H9 (cell line): ENCODE measurements around the gene STX17. TPM values are rescaled to one million over a fixed set of nuclear protein-coding genes. Genes with fewer than 3 reads are reported as not detected.

Experiments used
- DNase-seq: peaks from one replicate; pipeline ENCODE4 v3.0.0-alpha.2; 2017
- H2AFZ ChIP-seq: one replicate; pipeline ENCODE4 v1.6.1; 2013; ENCODE audit warnings: mild to moderate bottlenecking, low read length, control low read depth, moderate library complexity
- H2AK5ac ChIP-seq: 2 replicates; pipeline ENCODE4 v1.6.1; 2013; ENCODE audit warnings: low read length, control low read depth, mixed read lengths; ENCODE audit not compliant: insufficient read length
- H2BK120ac ChIP-seq: one replicate; pipeline ENCODE4 v1.6.1; 2013; ENCODE audit warnings: low read depth, mild to moderate bottlenecking, low read length, control low read depth, inconsistent platforms; ENCODE audit not compliant: poor library complexity, severe bottlenecking
- H2BK12ac ChIP-seq: 2 replicates; pipeline ENCODE4 v1.6.1; 2013; ENCODE audit warnings: low read length, control low read depth, mixed read lengths, low read depth; ENCODE audit not compliant: insufficient read length
- H2BK15ac ChIP-seq: 2 replicates; pipeline ENCODE4 v1.6.1; 2013; ENCODE audit warnings: low read depth, low read length, control low read depth
- H2BK20ac ChIP-seq: one replicate; pipeline ENCODE4 v1.6.1; 2013; ENCODE audit warnings: low read depth, mild to moderate bottlenecking, low read length, control low read depth, inconsistent platforms; ENCODE audit not compliant: poor library complexity, severe bottlenecking
- H2BK5ac ChIP-seq: 2 replicates; pipeline ENCODE4 v1.6.1; 2013; ENCODE audit warnings: low read length, control low read depth, mixed read lengths; ENCODE audit not compliant: insufficient read length
- H3K14ac ChIP-seq: 2 replicates; pipeline ENCODE4 v1.6.1; 2013; ENCODE audit warnings: low read length, control low read depth; ENCODE audit not compliant: insufficient read depth
- H3K18ac ChIP-seq: 2 replicates; pipeline ENCODE4 v1.6.1; 2013; ENCODE audit warnings: low read depth, mild to moderate bottlenecking, mixed read lengths, low read length, control low read depth; ENCODE audit not compliant: insufficient read length
- H3K23ac ChIP-seq: 2 replicates; pipeline ENCODE4 v1.6.1; 2013; ENCODE audit warnings: low read length, control low read depth, mixed read lengths, low read depth; ENCODE audit not compliant: insufficient read length
- H3K23me2 ChIP-seq: 2 replicates; pipeline ENCODE4 v1.6.1; 2013; ENCODE audit warnings: low read depth, mild to moderate bottlenecking, mixed read lengths, low read length, control low read depth; ENCODE audit not compliant: insufficient read length, poor library complexity, severe bottlenecking
- H3K27ac ChIP-seq: 2 replicates; pipeline ENCODE4 v1.5.1; 2013; ENCODE audit warnings: low read length, control low read depth, mixed read lengths, low read depth; ENCODE audit not compliant: insufficient read length
- H3K27me3 ChIP-seq: 2 replicates; pipeline ENCODE4 v1.6.1; 2013; ENCODE audit warnings: low read length, control low read depth, inconsistent platforms; ENCODE audit not compliant: insufficient read depth
- H3K4ac ChIP-seq: 2 replicates; pipeline ENCODE4 v1.6.1; 2013; ENCODE audit warnings: low read depth, mild to moderate bottlenecking, control low read depth, inconsistent platforms, low read length, moderate library complexity
- H3K4me1 ChIP-seq: 2 replicates; pipeline ENCODE4 v1.6.1; 2013; ENCODE audit warnings: low read length, control low read depth, inconsistent platforms; ENCODE audit not compliant: insufficient read depth
- H3K4me2 ChIP-seq: 2 replicates; pipeline ENCODE4 v1.6.1; 2013; ENCODE audit warnings: low read length, control low read depth, mixed read lengths; ENCODE audit not compliant: insufficient read length, insufficient read depth
- H3K56ac ChIP-seq: 2 replicates; pipeline ENCODE4 v1.6.1; 2013; ENCODE audit warnings: low read depth, mild to moderate bottlenecking, mixed read lengths, low read length, control low read depth; ENCODE audit not compliant: insufficient read length
- H3K79me1 ChIP-seq: 2 replicates; pipeline ENCODE4 v1.6.1; 2013; ENCODE audit warnings: low read depth, mild to moderate bottlenecking, moderate library complexity, low read length, control low read depth, inconsistent platforms; ENCODE audit not compliant: insufficient read depth, poor library complexity, severe bottlenecking
- H3K79me2 ChIP-seq: 2 replicates; pipeline ENCODE4 v1.6.1; 2013; ENCODE audit warnings: low read length, control low read depth, inconsistent platforms; ENCODE audit not compliant: insufficient read depth
- H3K9ac ChIP-seq: 2 replicates; pipeline ENCODE4 v1.6.1; 2013; ENCODE audit warnings: low read length, control low read depth, mixed read lengths; ENCODE audit not compliant: insufficient read length; ENCODE audit errors: extremely low read depth
- H3K9me3 ChIP-seq: one replicate; pipeline ENCODE4 v1.6.1; 2013; ENCODE audit warnings: low read depth, low read length, inconsistent platforms; ENCODE audit not compliant: control insufficient read depth
- H3T11ph ChIP-seq: one replicate; pipeline ENCODE4 v1.6.1; 2013; ENCODE audit warnings: mild to moderate bottlenecking, low read length, control low read depth, inconsistent platforms
- H4K20me1 ChIP-seq: one replicate; pipeline ENCODE4 v1.6.1; 2013; ENCODE audit not compliant: control insufficient read depth, insufficient read length, insufficient read depth
- H4K5ac ChIP-seq: 2 replicates; pipeline ENCODE4 v1.6.1; 2013; ENCODE audit warnings: low read depth, mild to moderate bottlenecking, mixed read lengths, low read length, control low read depth; ENCODE audit not compliant: insufficient read length
- H4K8ac ChIP-seq: replicated peaks from 2 replicates; pipeline ENCODE4 v1.6.1; 2013; ENCODE audit warnings: low read length, control low read depth, mixed read lengths, low read depth; ENCODE audit not compliant: insufficient read length
- H4K91ac ChIP-seq: 2 replicates; pipeline ENCODE4 v1.6.1; 2013; ENCODE audit warnings: low read depth, mild to moderate bottlenecking, moderate library complexity, mixed read lengths, low read length, control low read depth; ENCODE audit not compliant: insufficient read length
- H3K27ac Mint-ChIP-seq, 3 experiments: 2 replicates in 2 of 3; 3 replicates in 1 of 3; pipeline ENCODE4 v1.8.0; 2020 to 2021; ENCODE audit warnings: mixed read lengths in 3 of 3, mild to moderate bottlenecking in 1 of 3, moderate library complexity in 1 of 3
- H3K27me3 Mint-ChIP-seq: 2 replicates; pipeline ENCODE4 v1.8.0; 2021; ENCODE audit warnings: low read depth, mild to moderate bottlenecking, moderate library complexity, mixed read lengths
- H3K36me3 Mint-ChIP-seq, 3 experiments: 2 replicates in 2 of 3; 3 replicates in 1 of 3; pipeline ENCODE4 v1.8.0; 2020 to 2021; ENCODE audit warnings: low read depth in 3 of 3, mixed read lengths in 3 of 3; ENCODE audit not compliant: insufficient read depth in 1 of 3
- H3K4me1 Mint-ChIP-seq, 2 experiments: 2 replicates each; pipeline ENCODE4 v1.8.0; 2020; ENCODE audit warnings: mixed read lengths in 2 of 2
- H3K4me3 Mint-ChIP-seq, 2 experiments: 2 replicates in 1 of 2; 3 replicates in 1 of 2; pipeline ENCODE4 v1.8.0; 2020 to 2021; ENCODE audit warnings: mild to moderate bottlenecking in 2 of 2, mixed read lengths in 2 of 2, moderate library complexity in 1 of 2
- H3K9me3 Mint-ChIP-seq, 2 experiments: 2 replicates in 1 of 2; 3 replicates in 1 of 2; pipeline ENCODE4 v1.8.0; 2020; ENCODE audit warnings: mild to moderate bottlenecking in 2 of 2, mixed read lengths in 2 of 2, moderate library complexity in 1 of 2
- CTCF ChIP-seq: fragments of 200-600 bp; sonication (generic); conservative IDR thresholded peaks from 3 replicates; pipeline ENCODE4 v1.8.0; 2021; ENCODE audit warnings: antibody characterized with exemption, mild to moderate bottlenecking
- WGBS: extraction: QIAGEN DNeasy Blood & Tissue Kit; methylation state at CpG from one replicate; pipeline ENCODE4 v1.1.7; 2013; ENCODE audit warnings: missing lambda C conversion rate, low lambda C conversion rate, mixed read lengths; ENCODE audit not compliant: insufficient read length; ENCODE audit errors: extremely low coverage; 5-methylcytosine and 5-hydroxymethylcytosine counted together
- total RNA-seq: library from RNA; stranded (reverse); gene quantifications from 2 replicates; pipeline ENCODE4 v1.2.1, GENCODE V29; 2021

STX17 gene
- total RNA-seq, 1 experiment from 2014 or later = 21.2 TPM

GRCh38 chr9:99998866-99999265 lies 92.4 kb downstream of the STX17 start:
- no peak for DNase-seq
- H3K23ac ChIP-seq = no peak overlapping the region
- no peaks in the 10 kb centered on the region for H4K20me1 ChIP-seq
- H3K56ac ChIP-seq = no peak overlapping the region
- H2AK5ac ChIP-seq = no peak overlapping the region
- H3K23me2 ChIP-seq = no peaks in the 10 kb centered on the region
- no peak overlapping the region for H2BK12ac ChIP-seq
- H4K8ac ChIP-seq = no peak overlapping the region
- no peak overlapping the region for H3T11ph ChIP-seq
- WGBS = no CpG with 5 or more reads among the region's 26 CpGs
- peaks cover 11 to 14% of the 10 kb centered on the region in 2 experiments for H3K4me1 Mint-ChIP-seq
- no peak overlapping the region for H3K14ac ChIP-seq
- no peak overlapping the region for H3K4me3 Mint-ChIP-seq
- no peak overlapping the region for H3K27ac ChIP-seq
- no peaks in the 10 kb centered on the region for H3K27me3 Mint-ChIP-seq
- no peaks in the 10 kb centered on the region for H3K79me1 ChIP-seq
- no peak overlapping the region for H3K27ac Mint-ChIP-seq
- H3K9ac ChIP-seq = no peak overlapping the region
- no peaks in the 10 kb centered on the region for H3K27me3 ChIP-seq
- H3K4me1 ChIP-seq = no peaks in the 10 kb centered on the region
- H3K18ac ChIP-seq = no peak overlapping the region
- H2BK120ac ChIP-seq = no peak overlapping the region
- H2BK15ac ChIP-seq = no peak overlapping the region
- H2BK20ac ChIP-seq = no peak overlapping the region
- no peak overlapping the region for H4K5ac ChIP-seq
- no peak overlapping the region for H3K4me2 ChIP-seq
- H2BK5ac ChIP-seq = no peak overlapping the region
- H3K4ac ChIP-seq = no peak overlapping the region
- H4K91ac ChIP-seq = no peak overlapping the region
- TF ChIP-seq CTCF = no peak
- no peak overlapping the region for H2AFZ ChIP-seq
- peaks cover 6 to 9% of the 10 kb centered on the region in 2 experiments; a peak in 3 of 5 replicates for H3K9me3 Mint-ChIP-seq
- H3K79me2 ChIP-seq = no peaks in the 10 kb centered on the region
- no peaks in the 10 kb centered on the region for H3K9me3 ChIP-seq
- peaks cover 4 to 32% (median 13%) of the 10 kb centered on the region in 3 experiments; a peak in 6 of 7 replicates for H3K36me3 Mint-ChIP-seq
